GM18909 (cell line): ENCODE results near the gene MAFG.

Experiments used
- ATAC-seq: cut with Tn5 transposase; IDR thresholded peaks from one replicate; pipeline ENCODE4 v1.9.1; 2021; ENCODE audit warnings: mild to moderate bottlenecking; ENCODE audit not compliant: unreplicated experiment, poor library complexity

The MAFG gene

DNA sequence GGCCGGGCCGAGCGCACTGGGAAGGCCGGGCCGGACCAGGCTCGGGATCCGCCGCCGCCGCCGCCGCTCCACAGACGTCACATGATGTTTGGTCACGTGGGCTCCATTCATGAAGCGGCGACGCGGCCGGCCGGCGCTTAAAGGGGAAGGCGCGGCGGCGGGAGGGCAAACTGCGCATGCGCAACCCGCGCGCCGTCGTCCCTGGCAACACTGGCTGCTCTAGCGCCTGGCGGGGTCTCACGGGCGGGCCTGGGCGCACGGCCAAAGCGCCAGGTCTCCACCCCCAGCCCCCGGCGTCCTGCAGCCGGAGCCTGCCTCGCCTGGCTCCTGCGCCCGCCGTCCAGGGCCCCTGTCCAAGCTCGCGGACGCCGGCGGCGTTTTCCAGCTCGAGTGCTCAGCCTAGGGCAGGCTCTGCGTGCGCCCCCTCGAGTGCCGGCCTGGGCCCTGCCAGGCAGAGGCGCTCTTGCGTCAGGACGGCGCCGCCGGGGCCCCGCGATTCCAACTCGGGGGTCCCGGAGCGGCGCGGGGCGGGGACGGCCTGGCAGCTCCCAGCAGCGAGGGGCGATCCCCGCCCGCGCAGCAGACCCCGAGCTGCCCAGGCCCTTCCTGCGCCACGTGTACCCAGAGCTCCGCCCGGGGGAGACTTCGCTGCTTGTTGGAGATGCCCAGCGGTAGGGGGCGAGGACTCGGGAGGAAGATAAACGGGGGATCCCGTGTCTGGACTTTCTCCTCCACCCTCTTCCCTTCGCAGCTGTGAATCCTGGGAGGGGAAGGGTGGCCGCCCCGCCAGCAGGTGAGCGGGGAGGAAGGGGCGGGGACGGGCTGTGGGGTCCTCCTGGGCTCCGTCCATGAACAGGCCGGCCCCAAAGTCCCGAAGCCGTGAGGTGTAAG, at the start of gene MAFG:
TSS of gene MAFG (minus strand) at position 83 of the 891 bp plus-strand sequence. CDS start 4,550 bp downstream, outside the sequence.
- ATAC-seq, result peak; percentile 62

GRCh38 chr17:81976332-81977210, 49.0 kb upstream of the MAFG start:
- ATAC-seq, result no peak

GRCh38 chr17:81973432-81973831, 45.9 kb upstream of the MAFG start:
- ATAC-seq, result no peak

DNA sequence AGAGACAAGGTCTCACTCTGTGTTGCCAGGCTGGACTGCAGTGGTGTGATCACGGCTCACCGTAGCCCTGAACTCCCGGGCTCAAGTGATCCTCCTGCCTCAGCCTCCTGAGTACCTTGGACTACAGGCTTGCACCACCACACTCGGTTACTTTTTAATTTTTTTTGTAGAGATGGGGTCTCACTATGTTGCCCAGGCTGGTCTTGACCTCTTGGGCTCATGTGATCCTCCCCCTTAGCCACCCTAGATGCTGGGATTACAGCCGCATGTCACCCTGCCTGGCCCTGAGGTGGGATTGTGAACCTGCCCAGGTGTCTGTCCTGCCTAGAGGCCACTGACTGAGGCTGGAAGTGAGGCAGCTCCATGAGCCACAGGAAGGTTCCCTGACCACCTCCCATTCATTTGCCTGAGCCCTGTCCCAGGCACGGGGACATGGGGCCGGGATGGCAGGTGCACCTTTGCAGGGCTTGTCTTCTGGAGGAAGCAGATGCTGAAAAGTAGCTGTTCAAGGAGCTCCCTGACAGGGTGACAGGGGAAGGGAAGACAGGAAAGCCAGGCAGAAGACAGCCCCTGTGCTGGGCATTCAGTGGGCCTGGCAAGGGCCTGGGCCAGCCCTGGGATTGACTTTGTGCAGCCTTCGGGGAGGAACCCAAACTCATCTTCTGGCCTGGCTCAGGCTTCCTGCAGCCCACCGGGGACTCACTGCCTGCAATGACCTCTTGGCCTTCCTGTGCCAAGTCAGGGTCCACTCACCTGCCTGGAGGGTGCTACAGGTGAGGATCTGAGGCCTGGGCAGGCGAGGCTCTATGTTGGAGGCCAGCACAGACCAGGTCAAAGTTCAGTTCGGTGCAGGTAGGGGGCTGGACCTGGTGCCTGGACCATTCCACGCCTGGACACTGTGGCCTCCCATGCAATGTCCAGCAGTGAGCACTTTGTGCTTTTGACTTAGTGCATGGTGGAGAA, 41.6 kb upstream of the MAFG start:
- no peak for ATAC-seq

DNA sequence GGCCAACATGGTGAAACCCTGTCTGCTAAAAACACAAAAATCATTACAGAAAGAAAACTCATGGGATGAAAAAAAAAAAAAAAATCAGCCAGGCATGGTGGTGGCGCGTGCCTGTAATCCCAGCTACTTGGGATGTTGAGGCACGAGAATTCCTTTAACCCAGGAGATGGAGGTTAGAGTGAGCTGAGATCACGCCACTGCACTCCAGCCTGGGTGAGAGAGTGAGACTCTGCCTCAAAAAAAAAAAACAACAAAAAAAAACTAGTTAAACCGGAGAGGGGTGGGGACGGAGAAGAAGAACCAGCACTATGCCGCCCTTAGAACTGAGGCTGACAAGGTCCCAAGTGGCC, 40.8 kb upstream of the MAFG start:
- no peak for ATAC-seq

DNA sequence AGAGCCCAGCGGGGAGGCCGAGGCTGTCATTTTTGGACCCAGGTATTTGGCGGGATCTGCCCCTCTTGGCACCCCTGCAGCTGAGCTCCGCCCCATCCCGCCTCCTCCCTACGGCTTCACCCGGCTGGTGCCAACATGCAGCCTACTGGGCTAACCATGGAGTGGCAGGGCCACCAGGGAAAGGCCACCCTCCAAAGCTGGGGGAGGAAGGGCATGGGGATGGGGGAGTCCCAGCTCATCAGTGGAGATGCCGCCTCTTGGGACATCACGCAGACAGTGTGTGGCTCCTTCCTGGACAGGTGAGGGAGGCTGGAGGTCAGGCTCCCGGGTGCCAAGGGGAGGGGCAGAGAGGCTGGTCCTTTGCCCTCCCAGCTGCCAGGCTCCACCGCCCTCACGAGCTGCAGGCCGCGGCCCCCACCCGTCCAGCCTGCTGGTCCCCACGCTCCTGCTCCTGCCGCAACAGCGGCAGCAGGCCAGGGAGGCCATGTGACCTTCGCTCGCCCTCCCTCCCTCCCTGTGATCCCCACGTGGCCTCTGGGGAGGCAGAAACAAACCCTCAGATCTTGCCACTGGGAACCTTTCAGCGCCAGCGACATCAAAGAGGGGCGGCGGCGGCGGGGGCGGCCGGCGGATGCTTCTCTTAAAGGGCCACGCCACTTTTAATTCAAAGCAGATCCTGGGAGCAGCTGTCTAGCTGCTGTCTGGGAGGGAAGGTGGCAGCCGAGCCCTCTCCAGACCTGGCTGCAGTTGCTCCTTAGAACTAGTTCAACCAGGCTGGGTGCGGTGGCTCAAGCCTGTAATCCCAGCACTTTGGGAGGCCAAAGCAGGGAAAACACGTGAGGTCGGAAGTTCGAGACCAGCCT, 40.2 kb upstream of the MAFG start:
- no peak for ATAC-seq

DNA sequence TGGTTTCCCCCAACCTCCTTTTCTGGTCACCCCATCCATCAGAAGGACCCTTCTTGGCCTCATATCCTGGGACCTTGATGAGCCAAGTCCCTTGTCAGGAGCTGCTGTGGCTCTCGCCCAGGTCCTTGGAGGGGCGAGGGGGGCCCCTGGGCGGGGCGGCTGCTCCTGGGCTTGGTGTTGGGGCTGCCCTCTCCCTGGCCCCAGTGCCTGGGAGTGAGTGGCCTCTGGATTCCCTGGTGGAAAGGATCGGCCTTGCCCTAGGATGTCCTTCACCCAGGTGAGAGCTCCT, 39.7 kb upstream of the MAFG start:
- no peak for ATAC-seq

DNA sequence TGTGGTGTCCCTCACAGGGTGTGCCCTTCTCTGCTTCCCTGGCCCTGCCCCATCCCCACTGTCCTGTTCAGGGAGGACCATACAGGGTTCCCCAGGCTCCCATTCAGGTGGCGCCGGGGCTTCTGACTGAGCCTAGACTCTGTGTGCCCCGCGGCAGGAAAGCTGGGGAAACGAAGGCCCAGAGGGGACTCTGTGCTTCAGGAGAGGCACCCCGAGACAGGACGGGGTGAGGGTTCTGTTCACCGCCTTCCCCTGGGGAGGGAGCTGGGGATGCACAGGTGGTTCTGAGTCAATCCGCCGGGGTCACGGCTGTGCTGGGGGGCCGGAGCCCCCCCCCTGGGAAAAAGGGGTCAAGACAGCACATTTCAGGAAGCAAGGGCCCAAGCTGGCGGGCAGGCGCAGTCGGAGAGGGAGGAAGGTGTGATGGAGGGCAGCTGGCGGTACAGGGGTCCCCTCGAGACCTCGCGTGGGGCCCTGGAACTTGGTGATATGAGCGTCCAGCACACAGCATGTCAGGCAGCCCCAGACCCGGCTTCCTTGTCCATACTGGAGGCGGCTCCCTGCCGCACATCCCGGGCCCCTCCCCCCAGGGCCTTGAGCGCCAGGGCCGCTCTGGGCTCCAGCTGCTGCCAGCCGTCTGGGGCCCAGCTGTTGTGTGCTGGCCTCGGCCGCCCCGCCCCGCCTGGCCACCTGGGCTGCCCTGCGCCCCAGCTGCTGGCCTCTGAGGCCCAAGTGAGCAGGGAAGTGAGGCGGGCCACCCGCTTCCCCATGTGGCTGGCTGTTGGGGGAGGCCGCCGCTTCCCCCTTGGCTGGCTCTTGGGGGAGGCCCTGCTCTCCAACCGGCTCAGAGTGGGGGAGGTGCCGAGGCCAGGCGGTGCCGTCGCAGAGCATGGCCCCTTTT, 39.1 kb upstream of the MAFG start:
- ATAC-seq, result no peak

- no peak for ATAC-seq
Measured at GRCh38 chr17:81964081-81964849, 36.7 kb upstream of the MAFG start.

- ATAC-seq, result no peak
Measured at GRCh38 chr17:81962499-81963441, 35.2 kb upstream of the MAFG start.

- ATAC-seq, result no peak
Measured at GRCh38 chr17:81961521-81962498, 34.3 kb upstream of the MAFG start.

- ATAC-seq, result no peak
Measured at GRCh38 chr17:81961087-81961511, 33.6 kb upstream of the MAFG start, which contains the start of gene NOTUM. Gene NOTUM, minus strand, starts transcription at chr17:81961187. Its CDS starts 278 bp downstream, at chr17:81960909.

- ATAC-seq, result no peak
Measured at GRCh38 chr17:81960130-81960958, 32.8 kb upstream of the MAFG start.

DNA sequence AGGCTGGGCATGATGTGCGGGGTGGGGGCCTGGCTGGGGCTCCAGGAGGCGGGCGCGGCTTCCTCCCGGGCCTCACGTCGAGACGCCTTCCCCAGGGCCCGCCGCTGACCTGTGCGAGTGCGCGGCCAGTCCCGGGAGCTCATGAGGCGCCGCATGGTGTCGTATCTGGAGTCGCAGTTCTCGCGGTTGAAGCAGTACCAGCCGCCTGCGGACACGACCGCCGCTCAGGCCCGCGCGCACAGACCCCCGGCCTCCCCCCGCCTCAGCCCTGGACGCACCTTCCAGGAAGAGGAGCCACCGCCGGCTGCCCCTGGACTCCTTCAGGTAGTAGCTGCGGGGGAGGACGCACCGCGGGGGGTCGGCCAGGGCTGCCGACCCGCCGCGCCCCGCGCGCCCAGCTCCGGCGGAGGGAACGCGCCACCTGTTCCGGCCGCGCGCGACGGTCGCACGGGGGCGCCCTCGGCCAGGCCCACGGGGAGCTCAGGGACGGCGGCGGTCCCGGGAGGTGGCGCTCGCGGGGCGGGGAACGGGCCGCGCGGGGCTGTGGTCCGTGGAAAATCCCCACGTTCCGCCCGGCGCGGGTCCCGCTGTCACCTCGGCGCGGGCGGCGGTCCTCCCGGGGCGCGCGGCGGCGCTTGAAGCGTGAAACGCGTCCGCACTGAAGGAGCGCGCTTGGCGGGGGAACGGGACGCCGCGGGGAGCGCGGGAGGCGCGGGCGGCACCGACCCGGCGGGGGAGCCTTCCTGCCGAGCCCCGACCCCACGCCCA, 32.0 kb upstream of the MAFG start:
- peak; percentile 54 for ATAC-seq
